ENCODE data around the gene DUSP22. TPM values are rescaled to one million over a fixed set of nuclear protein-coding genes. Genes with fewer than 3 reads are reported as not detected.

Gene DUSP22
- total RNA-seq, 1 experiment from 2014 or later: 10.5 TPM

- no peak for DNase-seq (ENCODE audit: low read depth)
Measured at GRCh38 chr6:308768-309167, 16.5 kb downstream of the DUSP22 start.

GRCh38 chr6:309947-310346, 17.7 kb downstream of the DUSP22 start:
- DNase-seq (ENCODE audit: low read depth): no peak

GRCh38 chr6:310671-311070, 18.4 kb downstream of the DUSP22 start:
- DNase-seq (ENCODE audit: low read depth): no peak

- no peak for DNase-seq (ENCODE audit: low read depth)
Measured at GRCh38 chr6:311679-312220, 19.5 kb downstream of the DUSP22 start.

GRCh38 chr6:313087-313486, 20.8 kb downstream of the DUSP22 start:
- no peak for DNase-seq (ENCODE audit: low read depth)

- DNase-seq (ENCODE audit: low read depth): peak; percentile 27
Measured at GRCh38 chr6:313917-314316, 21.6 kb downstream of the DUSP22 start.

GRCh38 chr6:314377-314776, 22.1 kb downstream of the DUSP22 start:
- no peak for DNase-seq (ENCODE audit: low read depth)

GRCh38 chr6:315226-315625, 22.9 kb downstream of the DUSP22 start:
- DNase-seq (ENCODE audit: low read depth): no peak

GRCh38 chr6:315921-316752, 23.9 kb downstream of the DUSP22 start:
- no peak for DNase-seq (ENCODE audit: low read depth)

- no peak for DNase-seq (ENCODE audit: low read depth)
Measured at GRCh38 chr6:316753-317038, 24.4 kb downstream of the DUSP22 start.

- DNase-seq (ENCODE audit: low read depth): no peak
Measured at GRCh38 chr6:317060-317447, 24.8 kb downstream of the DUSP22 start.

GRCh38 chr6:317448-318144, 25.3 kb downstream of the DUSP22 start:
- DNase-seq (ENCODE audit: low read depth): no peak

- no peak for DNase-seq (ENCODE audit: low read depth)
Measured at GRCh38 chr6:318243-318890, 26.1 kb downstream of the DUSP22 start.

GRCh38 chr6:319177-320131, 27.2 kb downstream of the DUSP22 start:
- no peak for DNase-seq (ENCODE audit: low read depth)

GRCh38 chr6:320351-321157, 28.3 kb downstream of the DUSP22 start:
- no peak for DNase-seq (ENCODE audit: low read depth)

- no peak for DNase-seq (ENCODE audit: low read depth)
Measured at GRCh38 chr6:321158-321438, 28.8 kb downstream of the DUSP22 start.

GRCh38 chr6:321536-322258, 29.4 kb downstream of the DUSP22 start:
- no peak for DNase-seq (ENCODE audit: low read depth)

GRCh38 chr6:322259-322930, 30.1 kb downstream of the DUSP22 start:
- no peak for DNase-seq (ENCODE audit: low read depth)

GRCh38 chr6:322940-323729, 30.8 kb downstream of the DUSP22 start:
- DNase-seq (ENCODE audit: low read depth): no peak

All from RPMI7951 (cell line).